ENCODE measurements around the gene EPPIN. TPM values are rescaled to one million over a fixed set of nuclear protein-coding genes. Genes with fewer than 3 reads are reported as not detected.

The EPPIN gene
- total and polyA plus RNA-seq, 2 of the 8 experiments (the other 6 are each of a cell fraction or from before 2014, with no cell fraction given), result 0.06 TPM; not detected in 1

GRCh38 chr20:45547206-45547770, at the start of gene EPPIN (continued):
- TF ChIP-seq CHD7 (IDR thresholded peaks at IDR 0.05; ENCODE audit: insufficient replicate concordance, low read length) (no peak), JUN (IDR thresholded peaks at IDR 0.05; ENCODE audit: low read depth, low read length) (no peak), BCL11A (IDR thresholded peaks at IDR 0.05; ENCODE audit: low read depth in 2 of 2, low read length in 2 of 2) (no peak), ATF3 (IDR thresholded peaks at IDR 0.05; ENCODE audit: insufficient read depth, low read depth, low read length) (no peak), SIRT6 (IDR thresholded peaks at IDR 0.05; ENCODE audit: low read length) (no peak)
- TF ChIP-seq, protein P1, sequence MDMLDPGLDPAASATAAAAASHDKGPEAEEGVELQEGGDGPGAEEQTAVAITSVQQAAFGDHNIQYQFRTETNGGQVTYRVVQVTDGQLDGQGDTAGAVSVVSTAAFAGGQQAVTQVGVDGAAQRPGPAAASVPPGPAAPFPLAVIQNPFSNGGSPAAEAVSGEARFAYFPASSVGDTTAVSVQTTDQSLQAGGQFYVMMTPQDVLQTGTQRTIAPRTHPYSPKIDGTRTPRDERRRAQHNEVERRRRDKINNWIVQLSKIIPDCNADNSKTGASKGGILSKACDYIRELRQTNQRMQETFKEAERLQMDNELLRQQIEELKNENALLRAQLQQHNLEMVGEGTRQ (IDR thresholded peaks at IDR 0.05; ENCODE audit: low read length), result no peak
